ENCODE results near the gene PROM2. TPM values are rescaled to one million over a fixed set of nuclear protein-coding genes. Genes with fewer than 3 reads are reported as not detected.

Gene PROM2
- total and polyA plus RNA-seq, 12 donors = 0.07 to 4.5 (median 0.84) TPM; not detected in 2

DNA sequence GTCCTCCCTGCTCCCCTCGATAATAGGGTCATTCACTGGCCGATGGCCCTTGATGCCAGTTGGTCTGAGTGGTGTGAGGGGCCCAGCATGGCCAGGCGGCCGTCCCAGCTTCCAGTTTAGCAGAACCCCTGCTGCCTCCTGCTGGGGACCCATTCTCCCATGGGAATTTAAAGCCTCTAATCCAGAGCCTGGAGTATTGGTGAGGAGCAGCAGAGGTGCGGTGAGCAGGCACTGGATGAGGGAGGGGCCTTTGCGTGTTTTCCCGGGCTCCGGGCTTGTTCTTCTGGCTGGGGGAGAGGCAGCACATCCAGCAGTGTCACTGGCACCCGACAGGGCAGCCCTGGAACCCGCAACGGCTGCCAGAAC lies 40.3 kb downstream of the PROM2 start:
- TF ChIP-seq POLR2A (IDR thresholded peaks at IDR 0.05) (no peak), CTCF (IDR thresholded peaks at IDR 0.05) (no peak)
- H3K4me3 ChIP-seq = no peak overlapping the region
- 72 to 90% (median 77%) methylated on average over 2 to 11 of the region's 11 CpGs for WGBS, 4 donors
- H3K4me1 ChIP-seq (replicated peaks in 1 of 2) = no peaks in the 10 kb centered on the region
- intact Hi-C loops (cut with DNase I) = no loop called here
- no peaks in the 10 kb centered on the region for H3K9me3 ChIP-seq (replicated peaks in 1 of 3)
- no peaks in the 10 kb centered on the region for H3K36me3 ChIP-seq (replicated peaks in 1 of 2)
- H3K27ac ChIP-seq = no peak overlapping the region
- H3K27me3 ChIP-seq = no peaks in the 10 kb centered on the region
- no peak for DNase-seq

GRCh38 chr2:95314964-95315611 lies 40.8 kb downstream of the PROM2 start:
- Histone ChIP-seq H3K4me1 (replicated peaks in 1 of 2) (no peaks in the 10 kb centered on the region), H3K27me3 (no peaks in the 10 kb centered on the region), H3K4me3 (no peak overlapping the region), H3K36me3 (replicated peaks in 1 of 2) (no peaks in the 10 kb centered on the region), H3K9me3 (replicated peaks in 1 of 3) (no peaks in the 10 kb centered on the region), H3K27ac (no peak overlapping the region)
- intact Hi-C loops (cut with DNase I) = no loop called here
- 63 to 75% (median 70%) methylated on average over 7 to 16 of the region's 16 CpGs for WGBS, 4 donors
- TF ChIP-seq CTCF (IDR thresholded peaks at IDR 0.05) (peak in 5 of 6 experiments; percentile 13 to 41 (median 29)), POLR2A (IDR thresholded peaks at IDR 0.05) (no peak)
- peak in 1 of 7 donors; percentile 16 for DNase-seq

DNA sequence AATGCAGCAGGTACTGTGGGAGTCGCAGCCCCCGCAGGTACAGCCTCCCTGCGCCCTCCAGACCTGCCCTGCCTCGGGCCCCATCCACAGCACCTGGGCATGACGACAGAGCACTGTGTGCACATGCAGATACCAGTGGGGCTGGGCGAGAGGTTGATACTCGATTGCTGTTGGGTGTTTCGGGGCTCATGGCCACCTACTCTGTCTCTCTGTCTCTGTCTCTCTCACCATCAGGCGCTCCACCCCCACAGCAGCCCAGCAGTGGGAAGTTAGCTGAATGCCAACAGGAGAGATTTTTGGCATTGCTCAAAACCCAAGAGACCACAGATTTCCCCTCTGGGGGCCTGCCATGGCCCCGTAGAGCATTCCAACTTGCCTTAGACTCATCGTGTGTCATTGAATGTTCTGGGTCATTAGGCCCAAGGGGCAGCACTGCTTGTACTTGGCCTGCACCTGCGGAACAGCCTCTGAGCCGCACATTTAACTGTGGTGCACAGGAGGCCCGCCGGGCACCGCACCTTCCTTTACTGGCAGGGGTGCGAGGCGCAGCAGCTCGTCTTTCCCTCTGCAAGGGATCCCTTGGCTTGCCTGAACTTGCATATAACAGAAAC lies 41.7 kb downstream of the PROM2 start:
- Histone ChIP-seq H3K4me1 (replicated peaks in 1 of 2) (no peaks in the 10 kb centered on the region), H3K27ac (no peak overlapping the region), H3K9me3 (replicated peaks in 1 of 3) (no peaks in the 10 kb centered on the region), H3K4me3 (no peak overlapping the region), H3K27me3 (no peaks in the 10 kb centered on the region), H3K36me3 (replicated peaks in 1 of 2) (no peaks in the 10 kb centered on the region)
- 78 to 97% (median 84%) methylated on average over 6 to 19 of the region's 19 CpGs for WGBS, 4 donors
- DNase-seq = no peak
- intact Hi-C loops (cut with DNase I) = no loop called here
- TF ChIP-seq CTCF (IDR thresholded peaks at IDR 0.05) (no peak), POLR2A (IDR thresholded peaks at IDR 0.05) (no peak)

DNA sequence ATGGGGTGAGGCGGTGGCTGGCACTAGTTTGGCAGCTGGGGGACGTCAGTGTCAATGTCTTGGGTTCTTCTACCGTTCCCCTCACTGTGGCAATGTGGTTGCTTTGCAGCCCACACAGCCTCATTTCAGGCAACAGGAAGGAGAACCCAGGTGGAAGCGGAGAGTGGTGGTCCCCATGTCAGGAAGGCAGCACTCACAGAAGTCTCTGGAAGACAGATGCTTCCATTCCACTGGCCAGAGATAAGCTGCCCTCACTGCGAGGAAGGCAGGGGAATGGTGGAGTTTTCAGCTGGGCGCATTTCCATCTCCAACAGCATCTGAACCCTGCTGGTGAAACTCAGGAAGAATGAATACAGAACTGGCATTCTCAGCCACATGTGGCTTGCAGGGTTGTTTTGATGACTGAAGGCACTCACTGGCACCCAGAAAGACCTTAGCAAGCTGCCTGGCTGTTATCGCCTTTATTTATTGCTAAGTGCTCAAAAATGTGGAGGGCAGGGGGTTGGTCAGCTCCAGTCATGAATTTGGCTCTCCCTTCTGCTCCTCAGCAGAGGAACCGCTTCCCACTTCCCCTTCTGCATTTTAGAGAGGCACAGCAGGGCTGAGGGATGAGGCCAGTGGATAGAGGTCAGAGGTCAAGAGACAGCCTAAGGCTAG lies 42.3 kb downstream of the PROM2 start:
- H3K4me1 ChIP-seq (replicated peaks in 1 of 2) = no peaks in the 10 kb centered on the region
- no peak for DNase-seq
- no peak overlapping the region for H3K4me3 ChIP-seq
- no peaks in the 10 kb centered on the region for H3K27me3 ChIP-seq
- no peaks in the 10 kb centered on the region for H3K36me3 ChIP-seq (replicated peaks in 1 of 2)
- no peak for TF ChIP-seq CTCF (IDR thresholded peaks at IDR 0.05)
- TF ChIP-seq POLR2A (IDR thresholded peaks at IDR 0.05) = no peak
- no peaks in the 10 kb centered on the region for H3K9me3 ChIP-seq (replicated peaks in 1 of 3)
- intact Hi-C loops (cut with DNase I) = no loop called here
- no peak overlapping the region for H3K27ac ChIP-seq
- 70 to 77% (median 73%) methylated on average over 7 to 8 of the region's 8 CpGs for WGBS, 4 donors
